SH-SY5Y (cell line): ENCODE data around the gene PTPN21.

Source experiments
- GATA2 ChIP-seq: IDR thresholded peaks from 2 replicates; pipeline ENCODE4 v1.6.1; 2011; ENCODE audit warnings: mild to moderate bottlenecking, low read depth, low read length
- GATA3 ChIP-seq: IDR thresholded peaks from 2 replicates; pipeline ENCODE4 v1.6.1; 2011; ENCODE audit warnings: low read depth, mild to moderate bottlenecking, low read length, moderate library complexity

The PTPN21 gene

GRCh38 chr14:88563845-88564244 lies 9.0 kb upstream of the PTPN21 start:
- TF ChIP-seq GATA2 (no peak), GATA3 (no peak)

GRCh38 chr14:88562831-88563686 lies 8.3 kb upstream of the PTPN21 start, which contains the start of gene ZC3H14:
ZC3H14 (plus strand) TSS chr14:88563037; CDS start chr14:88563134, 97 bp downstream.
- TF ChIP-seq GATA3: no peak
- no peak; the same call in none of the 2 replicates for TF ChIP-seq GATA2

GRCh38 chr14:88562532-88562830 lies 7.7 kb upstream of the PTPN21 start:
- no peak for TF ChIP-seq GATA3
- TF ChIP-seq GATA2: peak; percentile 54; the same call in 1 of the 2 replicates

GRCh38 chr14:88559852-88560251 lies 5.0 kb upstream of the PTPN21 start:
- TF ChIP-seq GATA3 (no peak), GATA2 (no peak)

GRCh38 chr14:88556581-88556980 lies 1.8 kb upstream of the PTPN21 start:
- no peak for TF ChIP-seq GATA3

GRCh38 chr14:88553886-88554456 lies 836 bp downstream of the PTPN21 start:
- TF ChIP-seq GATA2 (no peak), GATA3 (no peak)

GRCh38 chr14:88552876-88553275 lies 1.9 kb downstream of the PTPN21 start:
- TF ChIP-seq GATA3: no peak
- TF ChIP-seq GATA2: no peak

GRCh38 chr14:88551980-88552431 lies 2.8 kb downstream of the PTPN21 start:
- TF ChIP-seq GATA2 (no peak), GATA3 (no peak)

GRCh38 chr14:88551094-88551870 lies 3.5 kb downstream of the PTPN21 start:
- TF ChIP-seq GATA3: no peak
- TF ChIP-seq GATA2: no peak

GRCh38 chr14:88550078-88550477 lies 4.7 kb downstream of the PTPN21 start:
- TF ChIP-seq GATA2: no peak
- no peak for TF ChIP-seq GATA3

GRCh38 chr14:88547386-88547780 lies 7.4 kb downstream of the PTPN21 start:
- TF ChIP-seq GATA2: no peak
- TF ChIP-seq GATA3: no peak

GRCh38 chr14:88546621-88547385 lies 8.0 kb downstream of the PTPN21 start:
- no peak for TF ChIP-seq GATA3
- no peak for TF ChIP-seq GATA2

GRCh38 chr14:88545256-88545655 lies 9.6 kb downstream of the PTPN21 start:
- no peak for TF ChIP-seq GATA2

- TF ChIP-seq GATA3: no peak
Measured at GRCh38 chr14:88542857-88543795, 11.7 kb downstream of the PTPN21 start.
